DND-41 (cell line): Measurements from ENCODE around the gene MCCC2.

Source experiments
- ATAC-seq: fragments of 200-7000 bp; cut with Tn5 transposase; 3 replicates; pipeline ENCODE4 v1.9.1; 2021; ENCODE audit warnings: low read depth; ENCODE audit not compliant: insufficient read depth
- DNase-seq: peaks from one replicate; pipeline ENCODE4 v3.0.0-alpha.2; 2020
- H2AFZ ChIP-seq: 2 replicates; pipeline ENCODE4 v1.6.0; 2012; ENCODE audit warnings: low read depth, low read length
- H3K27ac ChIP-seq: 2 replicates; pipeline ENCODE4 v1.5.1; 2012; ENCODE audit warnings: low read length, inconsistent platforms
- H3K27me3 ChIP-seq: fragments of 200-600 bp; sonication (generic); 2 replicates; pipeline ENCODE4 v1.6.0; 2012; ENCODE audit warnings: low read length, mild to moderate bottlenecking, inconsistent platforms; ENCODE audit not compliant: insufficient read depth, poor library complexity
- H3K36me3 ChIP-seq: 2 replicates; pipeline ENCODE4 v1.5.1; 2012; ENCODE audit warnings: low read length, inconsistent platforms; ENCODE audit not compliant: insufficient read depth
- H3K4me1 ChIP-seq: 2 replicates; pipeline ENCODE4 v1.5.1; 2012; ENCODE audit warnings: mild to moderate bottlenecking, low read length; ENCODE audit not compliant: insufficient read depth
- H3K4me2 ChIP-seq: 2 replicates; pipeline ENCODE4 v1.6.0; 2012; ENCODE audit warnings: mild to moderate bottlenecking, moderate library complexity, low read length, inconsistent platforms; ENCODE audit not compliant: insufficient read depth
- H3K4me3 ChIP-seq, 2 experiments: fragments of 200-600 bp in 1 of 2; shearing (Covaris generic) in 1 of 2; 2 replicates each; pipeline ENCODE4 v1.5.1; 2012 to 2016; ENCODE audit warnings: inconsistent platforms in 2 of 2, low read length in 2 of 2, mild to moderate bottlenecking in 2 of 2, low read depth in 1 of 2, moderate library complexity in 1 of 2
- H3K79me2 ChIP-seq: 2 replicates; pipeline ENCODE4 v1.6.0; 2012; ENCODE audit warnings: low read length, inconsistent platforms; ENCODE audit not compliant: insufficient read depth
- H3K9ac ChIP-seq: 2 replicates; pipeline ENCODE4 v1.6.0; 2012; ENCODE audit warnings: low read depth, mild to moderate bottlenecking, inconsistent platforms, low read length, moderate library complexity
- H3K9me3 ChIP-seq: 2 replicates; pipeline ENCODE4 v1.5.1; 2012; ENCODE audit warnings: low read length, moderate library complexity, mild to moderate bottlenecking, inconsistent platforms; ENCODE audit not compliant: insufficient read depth, severe bottlenecking
- H4K20me1 ChIP-seq: 2 replicates; pipeline ENCODE4 v1.6.0; 2012; ENCODE audit warnings: low read length; ENCODE audit not compliant: insufficient read depth
- EZH2 ChIP-seq: IDR thresholded peaks from 3 replicates; pipeline ENCODE4 v1.6.1; 2012; ENCODE audit warnings: borderline replicate concordance, low read depth, mild to moderate bottlenecking, moderate library complexity, low read length, inconsistent platforms; ENCODE audit not compliant: severe bottlenecking
- TF ChIP-seq, protein P1 (sequence below): IDR thresholded peaks from 2 replicates; pipeline ENCODE4 v1.5.1; 2012; ENCODE audit warnings: borderline replicate concordance, low read length, moderate library complexity, mild to moderate bottlenecking; ENCODE audit not compliant: poor library complexity, severe bottlenecking; ENCODE audit errors: extremely low read depth

The MCCC2 gene

DNA sequence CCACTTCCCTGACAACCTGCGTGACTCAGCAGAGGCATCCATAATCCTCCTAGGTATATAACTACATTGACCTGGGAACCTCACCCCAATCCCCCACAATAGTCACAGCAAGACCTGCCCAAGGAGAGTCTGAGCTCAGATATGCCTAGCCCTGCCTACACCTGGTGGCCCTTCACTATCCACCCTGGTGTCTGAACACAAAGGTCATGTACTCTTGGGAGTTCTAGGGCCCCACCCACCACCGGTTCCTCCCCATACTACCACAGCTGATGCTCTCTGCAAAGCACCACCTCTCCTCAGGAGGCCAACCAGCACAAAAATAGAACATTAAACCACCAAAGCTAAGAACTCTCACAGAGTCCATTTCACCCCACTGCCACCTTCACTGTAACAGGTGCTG is 97.2 kb downstream of the MCCC2 start:
- Histone ChIP-seq H3K4me2 (no peak overlapping the region), H3K4me3 (no peak overlapping the region), H3K27me3 (peaks cover 11% of the 10 kb centered on the region)

DNA sequence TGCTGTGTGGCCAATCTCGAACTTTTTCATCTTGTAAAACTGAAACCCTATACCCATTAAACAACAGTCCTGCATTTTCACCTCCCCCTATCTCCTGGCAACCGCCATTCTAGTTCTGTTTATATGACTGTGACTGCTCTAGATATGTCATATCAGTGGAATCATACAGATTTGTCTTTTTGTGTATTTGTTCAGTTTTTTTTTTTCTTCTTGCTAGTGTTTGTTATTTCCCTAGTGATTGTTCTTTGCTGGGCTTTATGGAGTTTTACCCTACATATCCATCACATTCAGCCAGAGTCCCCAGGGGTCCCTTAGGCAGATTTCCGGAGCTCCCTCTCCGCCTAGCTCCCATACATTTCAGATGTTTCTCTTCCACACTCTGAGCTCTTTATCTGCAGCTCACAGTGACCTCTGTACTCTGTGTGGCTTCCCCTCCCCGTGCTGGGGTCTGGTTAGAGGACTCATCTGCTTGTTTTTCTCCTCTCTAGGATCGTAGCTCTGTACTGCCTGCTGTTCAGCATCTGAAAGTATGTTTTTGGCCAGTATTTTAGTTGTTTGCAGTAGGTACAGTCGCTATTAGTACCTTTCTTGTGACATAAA is 106.8 kb downstream of the MCCC2 start:
- H3K4me2 ChIP-seq = no peak overlapping the region
- H3K9ac ChIP-seq = no peak overlapping the region
- DNase-seq (no peak), ATAC-seq (no peak)
- no peaks in the 10 kb centered on the region for H3K36me3 ChIP-seq
- H3K4me3 ChIP-seq = no peak overlapping the region
- no peaks in the 10 kb centered on the region for H3K4me1 ChIP-seq
- no peak overlapping the region for H3K27ac ChIP-seq
- H2AFZ ChIP-seq = no peak overlapping the region
- no peaks in the 10 kb centered on the region for H3K79me2 ChIP-seq
- H4K20me1 ChIP-seq = no peaks in the 10 kb centered on the region
- H3K27me3 ChIP-seq = peaks cover 14% of the 10 kb centered on the region
- TF ChIP-seq, protein P1, sequence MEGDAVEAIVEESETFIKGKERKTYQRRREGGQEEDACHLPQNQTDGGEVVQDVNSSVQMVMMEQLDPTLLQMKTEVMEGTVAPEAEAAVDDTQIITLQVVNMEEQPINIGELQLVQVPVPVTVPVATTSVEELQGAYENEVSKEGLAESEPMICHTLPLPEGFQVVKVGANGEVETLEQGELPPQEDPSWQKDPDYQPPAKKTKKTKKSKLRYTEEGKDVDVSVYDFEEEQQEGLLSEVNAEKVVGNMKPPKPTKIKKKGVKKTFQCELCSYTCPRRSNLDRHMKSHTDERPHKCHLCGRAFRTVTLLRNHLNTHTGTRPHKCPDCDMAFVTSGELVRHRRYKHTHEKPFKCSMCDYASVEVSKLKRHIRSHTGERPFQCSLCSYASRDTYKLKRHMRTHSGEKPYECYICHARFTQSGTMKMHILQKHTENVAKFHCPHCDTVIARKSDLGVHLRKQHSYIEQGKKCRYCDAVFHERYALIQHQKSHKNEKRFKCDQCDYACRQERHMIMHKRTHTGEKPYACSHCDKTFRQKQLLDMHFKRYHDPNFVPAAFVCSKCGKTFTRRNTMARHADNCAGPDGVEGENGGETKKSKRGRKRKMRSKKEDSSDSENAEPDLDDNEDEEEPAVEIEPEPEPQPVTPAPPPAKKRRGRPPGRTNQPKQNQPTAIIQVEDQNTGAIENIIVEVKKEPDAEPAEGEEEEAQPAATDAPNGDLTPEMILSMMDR = no peak
- no peak for TF ChIP-seq EZH2
- no peaks in the 10 kb centered on the region for H3K9me3 ChIP-seq

More for the DNA sequence above, 97.2 kb downstream of the MCCC2 start:
- DNase-seq (no peak), ATAC-seq (no peak)
- Histone ChIP-seq H4K20me1 (no peaks in the 10 kb centered on the region), H2AFZ (no peak overlapping the region), H3K36me3 (no peaks in the 10 kb centered on the region), H3K9ac (no peak overlapping the region), H3K9me3 (no peaks in the 10 kb centered on the region), H3K27ac (no peak overlapping the region), H3K4me1 (no peaks in the 10 kb centered on the region), H3K79me2 (no peaks in the 10 kb centered on the region)
- TF ChIP-seq, protein P1 = no peak
- no peak for TF ChIP-seq EZH2

DNA sequence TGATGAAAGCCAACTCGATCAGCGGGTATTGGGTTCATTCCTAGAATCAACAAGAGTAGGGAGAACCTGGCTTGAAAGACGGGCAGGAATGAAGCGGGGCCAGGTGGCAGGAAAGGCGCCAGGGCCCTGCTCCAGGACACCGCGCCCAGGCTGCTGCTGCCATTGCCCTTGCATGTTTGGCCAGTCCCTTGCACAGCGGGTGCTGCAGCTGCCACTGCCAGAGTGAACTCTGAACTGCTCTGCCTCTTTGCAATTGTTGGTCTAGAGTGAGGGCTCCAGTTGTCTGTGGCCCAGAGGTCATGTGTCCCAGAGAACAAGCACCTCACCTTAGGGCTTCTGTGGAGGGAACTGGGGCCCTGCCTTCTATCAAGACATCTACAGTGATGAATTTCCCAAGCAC is 107.9 kb downstream of the MCCC2 start:
- ATAC-seq (no peak), DNase-seq (no peak)
- Histone ChIP-seq H3K4me3 (no peak overlapping the region), H3K27ac (no peak overlapping the region), H4K20me1 (no peaks in the 10 kb centered on the region), H2AFZ (no peak overlapping the region), H3K9me3 (no peaks in the 10 kb centered on the region), H3K4me2 (no peak overlapping the region), H3K79me2 (no peaks in the 10 kb centered on the region), H3K27me3 (peaks cover 18% of the 10 kb centered on the region), H3K4me1 (no peaks in the 10 kb centered on the region), H3K9ac (no peak overlapping the region), H3K36me3 (no peaks in the 10 kb centered on the region)
- no peak for TF ChIP-seq EZH2
- TF ChIP-seq, protein P1 = no peak
